Muscle layer of duodenum (tissue), 2 donors: Measurements from ENCODE around the gene B9D1.

Source experiments
- H3K27ac ChIP-seq: one replicate; pipeline ENCODE4 v1.7.0; 2013; ENCODE audit warnings: mild to moderate bottlenecking, low read length
- H3K27me3 ChIP-seq: one replicate; pipeline ENCODE4 v1.7.0; 2013; ENCODE audit warnings: low read depth, mild to moderate bottlenecking, control low read depth, low read length
- H3K36me3 ChIP-seq, 2 donors: one replicate each; pipeline ENCODE4 v1.7.0; 2013; ENCODE audit warnings: low read length in 2 of 2, control low read depth in 1 of 2, mild to moderate bottlenecking in 1 of 2; ENCODE audit not compliant: insufficient read depth in 2 of 2, control insufficient read depth in 1 of 2
- H3K4me1 ChIP-seq, 2 donors: one replicate each; pipeline ENCODE4 v1.7.0; 2013; ENCODE audit warnings: low read length in 2 of 2, mild to moderate bottlenecking in 2 of 2, control low read depth in 1 of 2, moderate library complexity in 1 of 2; ENCODE audit not compliant: insufficient read depth in 2 of 2, control insufficient read depth in 1 of 2
- H3K4me3 ChIP-seq, 2 donors: one replicate each; pipeline ENCODE4 v1.7.0; 2013; ENCODE audit warnings: low read length in 2 of 2, low read depth in 1 of 2, mild to moderate bottlenecking in 1 of 2
- H3K9me3 ChIP-seq, 2 donors: one replicate each; pipeline ENCODE4 v1.7.0; 2013; ENCODE audit warnings: low read length in 2 of 2, control low read depth in 1 of 2, mild to moderate bottlenecking in 1 of 2; ENCODE audit not compliant: control insufficient read depth in 1 of 2
- donor health status: healthy.

Gene B9D1

GRCh38 chr17:19302791-19303331 lies 59.7 kb downstream of the B9D1 start:
- no peaks in the 10 kb centered on the region for H3K27me3 ChIP-seq
- H3K4me3 ChIP-seq = no peak overlapping the region
- no peak overlapping the region for H3K27ac ChIP-seq
- H3K4me1 ChIP-seq = peaks cover 6 to 36% of the 10 kb centered on the region in 2 donors
- H3K36me3 ChIP-seq = no peaks in the 10 kb centered on the region
- no peaks in the 10 kb centered on the region for H3K9me3 ChIP-seq

GRCh38 chr17:19301973-19302372 lies 60.5 kb downstream of the B9D1 start:
- no peaks in the 10 kb centered on the region for H3K27me3 ChIP-seq
- H3K4me3 ChIP-seq = no peak overlapping the region
- no peaks in the 10 kb centered on the region for H3K36me3 ChIP-seq
- H3K27ac ChIP-seq = no peak overlapping the region
- peaks cover 6 to 44% of the 10 kb centered on the region in 2 donors for H3K4me1 ChIP-seq
- no peaks in the 10 kb centered on the region for H3K9me3 ChIP-seq

GRCh38 chr17:19301274-19301951 lies 61.1 kb downstream of the B9D1 start:
- H3K4me1 ChIP-seq = peaks cover 6 to 41% of the 10 kb centered on the region in 2 donors
- H3K4me3 ChIP-seq = no peak overlapping the region
- no peaks in the 10 kb centered on the region for H3K27me3 ChIP-seq
- H3K27ac ChIP-seq = no peak overlapping the region
- no peaks in the 10 kb centered on the region for H3K36me3 ChIP-seq
- H3K9me3 ChIP-seq = no peaks in the 10 kb centered on the region

- no peak overlapping the region for H3K27ac ChIP-seq
- no peaks in the 10 kb centered on the region for H3K27me3 ChIP-seq
- H3K9me3 ChIP-seq = no peaks in the 10 kb centered on the region
- H3K36me3 ChIP-seq = no peaks in the 10 kb centered on the region
- peaks cover 6 to 37% of the 10 kb centered on the region in 2 donors for H3K4me1 ChIP-seq
- no peak overlapping the region for H3K4me3 ChIP-seq
Observed at GRCh38 chr17:19299866-19300265, 62.7 kb downstream of the B9D1 start.

GRCh38 chr17:19299214-19299747 lies 63.2 kb downstream of the B9D1 start:
- Histone ChIP-seq H3K36me3 (no peaks in the 10 kb centered on the region), H3K4me1 (peaks cover 3 to 39% of the 10 kb centered on the region in 2 donors), H3K9me3 (no peaks in the 10 kb centered on the region), H3K4me3 (no peak overlapping the region), H3K27me3 (no peaks in the 10 kb centered on the region), H3K27ac (no peak overlapping the region)

- H3K27me3 ChIP-seq = no peaks in the 10 kb centered on the region
- no peaks in the 10 kb centered on the region for H3K36me3 ChIP-seq
- no peak overlapping the region for H3K27ac ChIP-seq
- peaks cover 0 to 39% of the 10 kb centered on the region in 2 donors for H3K4me1 ChIP-seq
- H3K9me3 ChIP-seq = no peaks in the 10 kb centered on the region
- no peak overlapping the region for H3K4me3 ChIP-seq
Observed at GRCh38 chr17:19298569-19299213, 63.8 kb downstream of the B9D1 start.

GRCh38 chr17:19296786-19297778 lies 65.4 kb downstream of the B9D1 start:
- Histone ChIP-seq H3K27ac (no peak overlapping the region), H3K9me3 (no peaks in the 10 kb centered on the region), H3K36me3 (no peaks in the 10 kb centered on the region), H3K4me1 (peaks cover 0 to 39% of the 10 kb centered on the region in 2 donors), H3K27me3 (no peaks in the 10 kb centered on the region), H3K4me3 (no peak overlapping the region)

GRCh38 chr17:19295473-19296135 lies 66.9 kb downstream of the B9D1 start:
- Histone ChIP-seq H3K36me3 (no peaks in the 10 kb centered on the region), H3K27ac (no peak overlapping the region), H3K9me3 (no peaks in the 10 kb centered on the region), H3K4me3 (no peak overlapping the region), H3K27me3 (no peaks in the 10 kb centered on the region), H3K4me1 (peaks cover 0 to 53% of the 10 kb centered on the region in 2 donors)

GRCh38 chr17:19294443-19294842 lies 68.1 kb downstream of the B9D1 start:
- Histone ChIP-seq H3K4me3 (no peak overlapping the region), H3K9me3 (no peaks in the 10 kb centered on the region), H3K27ac (no peak overlapping the region), H3K4me1 (peaks cover 3 to 63% of the 10 kb centered on the region in 2 donors), H3K27me3 (no peaks in the 10 kb centered on the region), H3K36me3 (no peaks in the 10 kb centered on the region)
